GM23338 (cell line): ENCODE results near the gene PPP1R9A.

ENCODE experiments used
- CREB1 ChIP-seq: fragments of 250-450 bp; sonication (Bioruptor Pico); IDR thresholded peaks from 2 replicates; pipeline ENCODE4 v1.5.0; 2020; ENCODE audit warnings: low read depth, mild to moderate bottlenecking, moderate library complexity
- CTCF ChIP-seq, 2 experiments: fragments of 200-600 bp in 1 of 2; sonication (generic) in 1 of 2; conservative IDR thresholded peaks; 2 replicates each; pipeline versions ENCODE4 v1.5.1 to v1.6.1; 2016 to 2017; ENCODE audit warnings: antibody characterized with exemption in 2 of 2, low read depth in 2 of 2, mild to moderate bottlenecking in 2 of 2, moderate library complexity in 1 of 2
- EZH2 ChIP-seq: fragments of 200-600 bp; sonication (generic); IDR thresholded peaks from one replicate; pipeline ENCODE4 v1.8.0; 2017; ENCODE audit warnings: antibody characterized with exemption, mild to moderate bottlenecking, low read depth; ENCODE audit not compliant: unreplicated experiment
- STAT1 ChIP-seq: IDR thresholded peaks from one replicate; pipeline ENCODE4 v1.6.1; 2016; ENCODE audit warnings: antibody characterized with exemption; ENCODE audit not compliant: unreplicated experiment

- no peak for TF ChIP-seq CTCF (conservative IDR thresholded peaks at IDR 0.05; ENCODE audit: low read depth in 2 of 2)
- TF ChIP-seq CREB1 = no peak
- no peak for TF ChIP-seq STAT1
- TF ChIP-seq EZH2 = no peak
Observed at GRCh38 chr7:95209788-95210187, 302.4 kb downstream of the PPP1R9A start.
